Cerebellar cortex (tissue), 1 donor: ENCODE measurements around the gene LAMA5.
A peak's percentile ranks its signal among the peaks of the same experiment; 100 is the strongest.
"Not testable (repeated sequence)": the region's sequence is repeated elsewhere in the genome, so short reads cannot be mapped to it uniquely, and the experiment has no call there.

ENCODE experiments used
- DNase-seq: peaks from one replicate; pipeline ENCODE4 v3.0.0-alpha.2; 2015; ENCODE audit warnings: low spot score

The LAMA5 gene

GRCh38 chr20:62390317-62391164 is 23.4 kb upstream of the LAMA5 start:
- peak; percentile 50 for DNase-seq

- no peak for DNase-seq
These were observed 22.5 kb upstream of the LAMA5 start for GRCh38 chr20:62389601-62390087.

- DNase-seq, result no peak
These were observed 21.9 kb upstream of the LAMA5 start for GRCh38 chr20:62388839-62389600.

- DNase-seq, result no peak
These were observed 21.0 kb upstream of the LAMA5 start for GRCh38 chr20:62387933-62388635.

GRCh38 chr20:62387219-62387913 is 20.3 kb upstream of the LAMA5 start:
- DNase-seq, result no peak

GRCh38 chr20:62386383-62387218 is 19.5 kb upstream of the LAMA5 start, which contains the start of gene RPS21:
Gene RPS21, plus strand, starts transcription at chr20:62387103. Its CDS starts 236 bp downstream, at chr20:62387339.
- DNase-seq, result peak; percentile 88

- DNase-seq, result peak; percentile 90
These were observed 15.4 kb upstream of the LAMA5 start for GRCh38 chr20:62382306-62383198.

- DNase-seq, result no peak
These were observed 14.7 kb upstream of the LAMA5 start for GRCh38 chr20:62381842-62382241.

- no peak for DNase-seq
These were observed 14.2 kb upstream of the LAMA5 start for GRCh38 chr20:62381202-62381797.

GRCh38 chr20:62378215-62378614 is 11.1 kb upstream of the LAMA5 start:
- DNase-seq, result no peak

- DNase-seq, result no peak
These were observed 10.6 kb upstream of the LAMA5 start for GRCh38 chr20:62377615-62378178.

GRCh38 chr20:62377064-62377461 is 10.0 kb upstream of the LAMA5 start:
- DNase-seq, result no peak

GRCh38 chr20:62376112-62377063 is 9.3 kb upstream of the LAMA5 start:
- DNase-seq, result peak; percentile 56

GRCh38 chr20:62374331-62375152 is 7.4 kb upstream of the LAMA5 start:
- no peak for DNase-seq

- not testable (repeated sequence) for DNase-seq
These were observed 6.6 kb upstream of the LAMA5 start for GRCh38 chr20:62373631-62374179.
